Measurements from ENCODE around the gene FHL2. TPM values are rescaled to one million over a fixed set of nuclear protein-coding genes. Genes with fewer than 3 reads are reported as not detected.

Gene FHL2
- total and polyA plus RNA-seq, 2 of the 13 experiments (the other 11 are each of a cell fraction or from before 2014, with no cell fraction given): 1.9 to 74.8 TPM

DNA sequence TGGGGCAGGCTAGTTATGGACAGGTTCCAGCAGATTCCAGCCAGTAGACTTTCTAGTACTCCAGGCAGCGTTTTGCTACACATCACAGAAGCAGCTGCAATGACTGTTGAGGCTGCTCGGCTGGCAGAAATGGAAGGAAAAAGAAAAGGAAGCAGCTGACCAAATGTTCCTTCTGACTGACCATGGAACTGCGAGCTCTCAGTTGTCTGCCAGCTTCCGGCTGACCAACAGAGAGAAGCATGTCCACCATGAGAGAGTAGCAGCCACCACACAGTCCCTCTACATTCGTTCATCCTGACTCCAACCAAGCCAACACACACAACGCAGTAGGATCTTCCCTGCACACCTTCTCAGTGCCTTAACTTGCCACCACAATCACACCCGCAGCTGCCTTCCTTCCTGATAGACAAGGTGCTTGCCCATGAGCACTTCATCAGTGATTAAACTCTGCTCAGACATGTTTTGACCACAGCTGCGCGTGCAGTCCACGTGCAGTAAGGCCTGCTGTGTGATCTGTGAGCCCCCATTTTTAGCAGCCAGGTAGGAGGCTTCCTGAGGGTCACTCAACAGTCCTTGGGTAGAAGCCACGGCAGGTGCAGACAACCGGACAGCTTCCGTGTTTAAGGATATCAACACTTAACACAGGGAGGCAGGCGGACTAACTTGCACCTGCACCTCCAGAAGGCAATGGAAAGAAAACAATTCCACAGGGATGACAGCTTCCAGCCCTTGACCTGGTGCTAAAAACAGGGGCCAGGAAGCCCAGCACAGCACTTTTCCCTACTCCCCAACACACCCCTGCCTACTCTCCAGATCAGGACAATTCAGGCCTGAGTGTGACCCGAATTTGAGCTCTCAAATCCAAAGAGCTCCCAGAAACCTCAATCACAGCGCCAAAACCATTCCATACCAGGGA lies 70.3 kb downstream of the FHL2 start (continued):
- TF ChIP-seq, protein P1, sequence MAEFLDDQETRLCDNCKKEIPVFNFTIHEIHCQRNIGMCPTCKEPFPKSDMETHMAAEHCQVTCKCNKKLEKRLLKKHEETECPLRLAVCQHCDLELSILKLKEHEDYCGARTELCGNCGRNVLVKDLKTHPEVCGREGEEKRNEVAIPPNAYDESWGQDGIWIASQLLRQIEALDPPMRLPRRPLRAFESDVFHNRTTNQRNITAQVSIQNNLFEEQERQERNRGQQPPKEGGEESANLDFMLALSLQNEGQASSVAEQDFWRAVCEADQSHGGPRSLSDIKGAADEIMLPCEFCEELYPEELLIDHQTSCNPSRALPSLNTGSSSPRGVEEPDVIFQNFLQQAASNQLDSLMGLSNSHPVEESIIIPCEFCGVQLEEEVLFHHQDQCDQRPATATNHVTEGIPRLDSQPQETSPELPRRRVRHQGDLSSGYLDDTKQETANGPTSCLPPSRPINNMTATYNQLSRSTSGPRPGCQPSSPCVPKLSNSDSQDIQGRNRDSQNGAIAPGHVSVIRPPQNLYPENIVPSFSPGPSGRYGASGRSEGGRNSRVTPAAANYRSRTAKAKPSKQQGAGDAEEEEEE (CRISPR knock-in tag; IDR thresholded peaks at IDR 0.05; ENCODE audit: borderline replicate concordance): no peak
- TF ChIP-seq, protein P2, sequence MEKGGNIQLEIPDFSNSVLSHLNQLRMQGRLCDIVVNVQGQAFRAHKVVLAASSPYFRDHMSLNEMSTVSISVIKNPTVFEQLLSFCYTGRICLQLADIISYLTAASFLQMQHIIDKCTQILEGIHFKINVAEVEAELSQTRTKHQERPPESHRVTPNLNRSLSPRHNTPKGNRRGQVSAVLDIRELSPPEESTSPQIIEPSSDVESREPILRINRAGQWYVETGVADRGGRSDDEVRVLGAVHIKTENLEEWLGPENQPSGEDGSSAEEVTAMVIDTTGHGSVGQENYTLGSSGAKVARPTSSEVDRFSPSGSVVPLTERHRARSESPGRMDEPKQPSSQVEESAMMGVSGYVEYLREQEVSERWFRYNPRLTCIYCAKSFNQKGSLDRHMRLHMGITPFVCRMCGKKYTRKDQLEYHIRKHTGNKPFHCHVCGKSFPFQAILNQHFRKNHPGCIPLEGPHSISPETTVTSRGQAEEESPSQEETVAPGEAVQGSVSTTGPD (CRISPR knock-in tag; IDR thresholded peaks at IDR 0.05): no peak
- TF ChIP-seq, protein P3, sequence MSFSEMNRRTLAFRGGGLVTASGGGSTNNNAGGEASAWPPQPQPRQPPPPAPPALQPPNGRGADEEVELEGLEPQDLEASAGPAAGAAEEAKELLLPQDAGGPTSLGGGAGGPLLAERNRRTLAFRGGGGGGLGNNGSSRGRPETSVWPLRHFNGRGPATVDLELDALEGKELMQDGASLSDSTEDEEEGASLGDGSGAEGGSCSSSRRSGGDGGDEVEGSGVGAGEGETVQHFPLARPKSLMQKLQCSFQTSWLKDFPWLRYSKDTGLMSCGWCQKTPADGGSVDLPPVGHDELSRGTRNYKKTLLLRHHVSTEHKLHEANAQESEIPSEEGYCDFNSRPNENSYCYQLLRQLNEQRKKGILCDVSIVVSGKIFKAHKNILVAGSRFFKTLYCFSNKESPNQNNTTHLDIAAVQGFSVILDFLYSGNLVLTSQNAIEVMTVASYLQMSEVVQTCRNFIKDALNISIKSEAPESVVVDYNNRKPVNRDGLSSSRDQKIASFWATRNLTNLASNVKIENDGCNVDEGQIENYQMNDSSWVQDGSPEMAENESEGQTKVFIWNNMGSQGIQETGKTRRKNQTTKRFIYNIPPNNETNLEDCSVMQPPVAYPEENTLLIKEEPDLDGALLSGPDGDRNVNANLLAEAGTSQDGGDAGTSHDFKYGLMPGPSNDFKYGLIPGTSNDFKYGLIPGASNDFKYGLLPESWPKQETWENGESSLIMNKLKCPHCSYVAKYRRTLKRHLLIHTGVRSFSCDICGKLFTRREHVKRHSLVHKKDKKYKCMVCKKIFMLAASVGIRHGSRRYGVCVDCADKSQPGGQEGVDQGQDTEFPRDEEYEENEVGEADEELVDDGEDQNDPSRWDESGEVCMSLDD (CRISPR knock-in tag; IDR thresholded peaks at IDR 0.05; ENCODE audit: borderline replicate concordance): peak; percentile 43; the same call in 1 of the 2 replicates
- TF ChIP-seq MAF1 (CRISPR knock-in tag; IDR thresholded peaks at IDR 0.05; ENCODE audit: borderline replicate concordance) (no peak), JUND (CRISPR knock-in tag; IDR thresholded peaks at IDR 0.05) (0 out of 2 replicates have a peak, but pooled peaks have one; percentile 58), ETV6 (CRISPR knock-in tag; conservative IDR thresholded peaks at IDR 0.05) (no peak), AKAP8 (CRISPR knock-in tag; IDR thresholded peaks at IDR 0.05) (no peak), CBX1 (IDR thresholded peaks at IDR 0.05; ENCODE audit: low read depth) (no peak), ZNF720 (CRISPR knock-in tag; IDR thresholded peaks at IDR 0.05) (no peak), ZNF569 (CRISPR knock-in tag; IDR thresholded peaks at IDR 0.05; ENCODE audit: borderline replicate concordance) (no peak), ZNF589 (CRISPR knock-in tag; conservative IDR thresholded peaks at IDR 0.05) (no peak; the same call in 1 of the 2 replicates), ZEB1 (IDR thresholded peaks at IDR 0.05; ENCODE audit: insufficient replicate concordance, low read depth) (no peak), ZNF788 (CRISPR knock-in tag; IDR thresholded peaks at IDR 0.05; ENCODE audit: borderline replicate concordance) (peak; percentile 62; the same call in 1 of the 2 replicates), ZNF263 (CRISPR knock-in tag; IDR thresholded peaks at IDR 0.05) (peak; percentile 59; the same call in 1 of the 2 replicates), RBM22 (optimal IDR thresholded peaks at IDR 0.05; ENCODE audit: low read length) (no peak), MZF1 (CRISPR knock-in tag; IDR thresholded peaks at IDR 0.05; ENCODE audit: borderline replicate concordance) (no peak)
- TF ChIP-seq, protein P4, sequence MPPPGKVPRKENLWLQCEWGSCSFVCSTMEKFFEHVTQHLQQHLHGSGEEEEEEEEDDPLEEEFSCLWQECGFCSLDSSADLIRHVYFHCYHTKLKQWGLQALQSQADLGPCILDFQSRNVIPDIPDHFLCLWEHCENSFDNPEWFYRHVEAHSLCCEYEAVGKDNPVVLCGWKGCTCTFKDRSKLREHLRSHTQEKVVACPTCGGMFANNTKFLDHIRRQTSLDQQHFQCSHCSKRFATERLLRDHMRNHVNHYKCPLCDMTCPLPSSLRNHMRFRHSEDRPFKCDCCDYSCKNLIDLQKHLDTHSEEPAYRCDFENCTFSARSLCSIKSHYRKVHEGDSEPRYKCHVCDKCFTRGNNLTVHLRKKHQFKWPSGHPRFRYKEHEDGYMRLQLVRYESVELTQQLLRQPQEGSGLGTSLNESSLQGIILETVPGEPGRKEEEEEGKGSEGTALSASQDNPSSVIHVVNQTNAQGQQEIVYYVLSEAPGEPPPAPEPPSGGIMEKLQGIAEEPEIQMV (CRISPR knock-in tag; IDR thresholded peaks at IDR 0.05; ENCODE audit: low read depth): peak; percentile 93
- TF ChIP-seq, protein P5, sequence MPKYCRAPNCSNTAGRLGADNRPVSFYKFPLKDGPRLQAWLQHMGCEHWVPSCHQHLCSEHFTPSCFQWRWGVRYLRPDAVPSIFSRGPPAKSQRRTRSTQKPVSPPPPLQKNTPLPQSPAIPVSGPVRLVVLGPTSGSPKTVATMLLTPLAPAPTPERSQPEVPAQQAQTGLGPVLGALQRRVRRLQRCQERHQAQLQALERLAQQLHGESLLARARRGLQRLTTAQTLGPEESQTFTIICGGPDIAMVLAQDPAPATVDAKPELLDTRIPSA (CRISPR knock-in tag; IDR thresholded peaks at IDR 0.05; ENCODE audit: borderline replicate concordance): peak; percentile 17; the same call in 1 of the 2 replicates
- TF ChIP-seq, protein P6, sequence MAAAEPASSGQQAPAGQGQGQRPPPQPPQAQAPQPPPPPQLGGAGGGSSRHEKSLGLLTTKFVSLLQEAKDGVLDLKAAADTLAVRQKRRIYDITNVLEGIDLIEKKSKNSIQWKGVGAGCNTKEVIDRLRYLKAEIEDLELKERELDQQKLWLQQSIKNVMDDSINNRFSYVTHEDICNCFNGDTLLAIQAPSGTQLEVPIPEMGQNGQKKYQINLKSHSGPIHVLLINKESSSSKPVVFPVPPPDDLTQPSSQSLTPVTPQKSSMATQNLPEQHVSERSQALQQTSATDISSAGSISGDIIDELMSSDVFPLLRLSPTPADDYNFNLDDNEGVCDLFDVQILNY (CRISPR knock-in tag; conservative IDR thresholded peaks at IDR 0.05): no peak

Data from HepG2 (cell line).